ENCODE data around the gene SV2C. TPM values are rescaled to one million over a fixed set of nuclear protein-coding genes. Genes with fewer than 3 reads are reported as not detected.

Gene SV2C
- total and polyA plus RNA-seq, 2 donors (not counting 1 experiment from before 2014, with no cell fraction given), result not detected

DNA sequence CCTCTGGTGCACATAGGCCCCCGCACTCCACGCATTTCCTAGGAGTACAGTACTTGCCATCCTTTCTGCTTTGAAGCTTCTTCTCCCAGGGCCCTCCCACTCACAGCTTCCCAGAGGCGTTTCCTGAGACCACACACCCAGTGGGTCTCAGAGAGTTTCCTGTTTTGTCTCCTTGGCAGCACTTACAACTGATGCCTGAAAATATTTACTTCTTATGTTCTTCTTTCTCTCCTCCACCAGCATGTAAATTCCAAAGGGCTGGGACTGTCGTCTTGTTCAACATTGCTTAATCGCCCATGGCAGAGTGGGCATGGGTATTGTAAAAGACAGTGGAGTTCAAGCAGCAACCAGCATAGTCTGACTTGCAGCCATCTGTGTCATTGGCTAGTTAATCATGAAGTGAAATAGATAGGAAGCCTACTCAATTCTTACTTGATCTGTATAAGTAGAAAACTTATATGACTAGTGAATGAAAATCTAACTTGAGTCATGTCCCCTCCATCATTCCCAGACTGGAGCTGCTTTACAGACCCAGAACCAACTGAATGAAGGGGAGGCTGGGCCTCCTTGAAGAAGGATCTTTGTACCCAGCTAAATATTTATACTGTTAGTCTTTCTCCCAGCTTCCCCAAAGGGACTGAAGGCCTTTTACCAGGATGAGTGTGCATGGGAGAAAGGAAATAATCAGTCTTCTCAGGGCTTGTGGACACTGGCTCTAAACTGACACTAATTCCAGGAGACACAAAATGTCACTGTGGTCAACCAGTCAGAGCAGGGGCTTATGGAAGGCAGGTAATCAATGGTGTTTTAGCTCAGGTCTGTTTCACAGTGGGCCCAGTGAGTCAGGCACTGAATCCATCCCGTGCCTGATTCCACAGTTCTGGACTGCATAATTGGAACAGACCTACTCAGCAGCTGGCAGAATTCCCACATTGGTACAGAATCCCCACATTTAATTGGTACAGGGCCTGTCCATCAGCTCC, 116.4 kb downstream of the SV2C start:
- Histone ChIP-seq H3K9ac (ENCODE audit: low read length) (no peak overlapping the region), H3K27ac (ENCODE audit: low read length in 2 of 2) (no peak overlapping the region), H3K4me2 (replicated peaks; ENCODE audit: low read depth, low read length, poor library complexity, severe bottlenecking) (no peak overlapping the region), H3K4me3 (ENCODE audit: control extremely low read depth in 1 of 5, extremely low read depth in 1 of 5, insufficient read depth in 1 of 5, low read depth in 2 of 5, low read length in 4 of 5) (no peak overlapping the region), H3K36me3 (replicated peaks in 1 of 2; ENCODE audit: control extremely low read depth in 1 of 2, control insufficient read depth in 1 of 2, extremely low read depth in 1 of 2, insufficient read depth in 2 of 2, low read length in 1 of 2) (no peaks in the 10 kb centered on the region), H2AFZ (ENCODE audit: insufficient read depth, low read depth, low read length, poor library complexity, severe bottlenecking) (no peak overlapping the region), H3K9me3 (ENCODE audit: control extremely low read depth in 1 of 3, control insufficient read depth in 2 of 3, insufficient read depth in 1 of 3, low read length in 2 of 3) (no peaks in the 10 kb centered on the region), H4K20me1 (ENCODE audit: control insufficient read depth, insufficient read depth, low read length, poor library complexity, severe bottlenecking) (no peaks in the 10 kb centered on the region), H3K79me2 (ENCODE audit: control insufficient read depth, insufficient read depth, low read length) (no peaks in the 10 kb centered on the region), H3K4me1 (ENCODE audit: control insufficient read depth in 2 of 2, insufficient read depth in 2 of 2, low read length in 2 of 2) (no peaks in the 10 kb centered on the region), H3K27me3 (replicated peaks in 1 of 4; ENCODE audit: control extremely low read depth in 1 of 4, control insufficient read depth in 3 of 4, insufficient read depth in 4 of 4, low read length in 3 of 4) (peaks cover 0 to 3% (median 0%) of the 10 kb centered on the region in 4 experiments)
- POLR2A ChIA-PET, result no interaction called here
- intact Hi-C loops (cut with micrococcal nuclease), result no loop called here
- ATAC-seq (ENCODE audit: low read depth) (no peak), DNase-seq (no peak)
- TF ChIP-seq, protein P1, sequence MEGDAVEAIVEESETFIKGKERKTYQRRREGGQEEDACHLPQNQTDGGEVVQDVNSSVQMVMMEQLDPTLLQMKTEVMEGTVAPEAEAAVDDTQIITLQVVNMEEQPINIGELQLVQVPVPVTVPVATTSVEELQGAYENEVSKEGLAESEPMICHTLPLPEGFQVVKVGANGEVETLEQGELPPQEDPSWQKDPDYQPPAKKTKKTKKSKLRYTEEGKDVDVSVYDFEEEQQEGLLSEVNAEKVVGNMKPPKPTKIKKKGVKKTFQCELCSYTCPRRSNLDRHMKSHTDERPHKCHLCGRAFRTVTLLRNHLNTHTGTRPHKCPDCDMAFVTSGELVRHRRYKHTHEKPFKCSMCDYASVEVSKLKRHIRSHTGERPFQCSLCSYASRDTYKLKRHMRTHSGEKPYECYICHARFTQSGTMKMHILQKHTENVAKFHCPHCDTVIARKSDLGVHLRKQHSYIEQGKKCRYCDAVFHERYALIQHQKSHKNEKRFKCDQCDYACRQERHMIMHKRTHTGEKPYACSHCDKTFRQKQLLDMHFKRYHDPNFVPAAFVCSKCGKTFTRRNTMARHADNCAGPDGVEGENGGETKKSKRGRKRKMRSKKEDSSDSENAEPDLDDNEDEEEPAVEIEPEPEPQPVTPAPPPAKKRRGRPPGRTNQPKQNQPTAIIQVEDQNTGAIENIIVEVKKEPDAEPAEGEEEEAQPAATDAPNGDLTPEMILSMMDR (IDR thresholded peaks at IDR 0.05), result no peak
- no peak for TF ChIP-seq EZH2 (IDR thresholded peaks at IDR 0.05; ENCODE audit: borderline replicate concordance, insufficient read depth, low read depth, low read length, poor library complexity, severe bottlenecking)
- WGBS (ENCODE audit: insufficient coverage), result 77% methylated on average over 4 of the region's 6 CpGs
- Mint-ChIP-seq H3K9me3 (ENCODE audit: insufficient read depth) (no peaks in the 10 kb centered on the region), H3K4me1 (no peaks in the 10 kb centered on the region), H3K4me3 (no peak overlapping the region), H3K27ac (no peak overlapping the region), H3K27me3 (peaks cover 12% of the 10 kb centered on the region)
- CTCF ChIA-PET, result no interaction called here

GRCh38 chr5:76202182-76202581, 119.0 kb downstream of the SV2C start:
- Histone ChIP-seq H3K4me3 (ENCODE audit: control extremely low read depth in 1 of 5, extremely low read depth in 1 of 5, insufficient read depth in 1 of 5, low read depth in 2 of 5, low read length in 4 of 5) (no peak overlapping the region), H3K4me2 (replicated peaks; ENCODE audit: low read depth, low read length, poor library complexity, severe bottlenecking) (no peak overlapping the region), H3K9me3 (ENCODE audit: control extremely low read depth in 1 of 3, control insufficient read depth in 2 of 3, insufficient read depth in 1 of 3, low read length in 2 of 3) (no peaks in the 10 kb centered on the region), H4K20me1 (ENCODE audit: control insufficient read depth, insufficient read depth, low read length, poor library complexity, severe bottlenecking) (no peaks in the 10 kb centered on the region), H3K36me3 (replicated peaks in 1 of 2; ENCODE audit: control extremely low read depth in 1 of 2, control insufficient read depth in 1 of 2, extremely low read depth in 1 of 2, insufficient read depth in 2 of 2, low read length in 1 of 2) (no peaks in the 10 kb centered on the region), H3K27me3 (replicated peaks in 1 of 4; ENCODE audit: control extremely low read depth in 1 of 4, control insufficient read depth in 3 of 4, insufficient read depth in 4 of 4, low read length in 3 of 4) (no peaks in the 10 kb centered on the region), H3K79me2 (ENCODE audit: control insufficient read depth, insufficient read depth, low read length) (no peaks in the 10 kb centered on the region), H3K4me1 (ENCODE audit: control insufficient read depth in 2 of 2, insufficient read depth in 2 of 2, low read length in 2 of 2) (no peaks in the 10 kb centered on the region), H3K9ac (ENCODE audit: low read length) (no peak overlapping the region), H3K27ac (ENCODE audit: low read length in 2 of 2) (no peak overlapping the region), H2AFZ (ENCODE audit: insufficient read depth, low read depth, low read length, poor library complexity, severe bottlenecking) (no peak overlapping the region)
- DNase-seq (no peak), ATAC-seq (ENCODE audit: low read depth) (no peak)
- ChIA-PET CTCF (interaction anchor here (0.7 kb wide), 1 partner anchor 316 kb away, joined by 5 read pairs; no protein-coding TSS in a partner anchor), POLR2A (no interaction called here)
- WGBS (ENCODE audit: insufficient coverage), result 100% methylated on average over 2 of the region's 5 CpGs
- Mint-ChIP-seq H3K27ac (no peak overlapping the region), H3K27me3 (peaks cover 5% of the 10 kb centered on the region), H3K4me1 (no peaks in the 10 kb centered on the region), H3K4me3 (no peak overlapping the region), H3K9me3 (ENCODE audit: insufficient read depth) (no peaks in the 10 kb centered on the region)
- no peak for TF ChIP-seq EZH2 (IDR thresholded peaks at IDR 0.05; ENCODE audit: borderline replicate concordance, insufficient read depth, low read depth, low read length, poor library complexity, severe bottlenecking)
- intact Hi-C loops (cut with micrococcal nuclease), result no loop called here
